Measurements from ENCODE around the gene RPS27A. TPM values are rescaled to one million over a fixed set of nuclear protein-coding genes. Genes with fewer than 3 reads are reported as not detected.

Gene RPS27A
- total RNA-seq, 4 donors from 2014 or later, result 1,126 to 5,133 (median 1,477) TPM

GRCh38 chr2:55282110-55282917 is 49.8 kb downstream of the RPS27A start:
- H3K4me1 ChIP-seq, result no peaks in the 10 kb centered on the region
- H3K27me3 ChIP-seq, result no peaks in the 10 kb centered on the region
- H3K36me3 ChIP-seq, result no peaks in the 10 kb centered on the region
- DNase-seq, result peak; percentile 76 to 84
- TF ChIP-seq CTCF (IDR thresholded peaks at IDR 0.05) (peak in 1 of 4 experiments; percentile 3), POLR2A (IDR thresholded peaks at IDR 0.05) (peak; percentile 58 to 68)
- intact Hi-C loops (cut with DNase I; ENCODE audit: low total_unique reads), result no loop called here
- peak overlapping the region; percentile 63 to 66 for H3K4me3 ChIP-seq
- H3K27ac ChIP-seq, result peak overlapping the region; percentile 92
- no peaks in the 10 kb centered on the region for H3K9me3 ChIP-seq

- Histone ChIP-seq H3K9me3 (no peaks in the 10 kb centered on the region), H3K27me3 (no peaks in the 10 kb centered on the region), H3K4me3 (no peak overlapping the region), H3K27ac (no peak overlapping the region), H3K36me3 (no peaks in the 10 kb centered on the region), H3K4me1 (no peaks in the 10 kb centered on the region)
- DNase-seq, result no peak
- intact Hi-C loops (cut with DNase I; ENCODE audit: low total_unique reads), result no loop called here
- no peak for TF ChIP-seq POLR2A (IDR thresholded peaks at IDR 0.05)
- no peak for TF ChIP-seq CTCF (IDR thresholded peaks at IDR 0.05)
These were observed 50.6 kb downstream of the RPS27A start for GRCh38 chr2:55283083-55283482.

Other genes starting within 250 kb of the RPS27A start
- 100 to 1,000 TPM; 119 to 205 (median 154) TPM for gene RTN4, start 182.2 kb upstream of the RPS27A start, total RNA-seq
- 10 to 100 TPM in 2 of 4 donors, 1 to 10 TPM in 1, under 1 TPM in 1; 0.51 to 52.7 (median 13.2) TPM for gene CLHC1, start 395 bp upstream of the RPS27A start, total RNA-seq
- 10 to 100 TPM in 3 of 4 donors, 1 to 10 TPM in 1; 1.8 to 29.4 (median 12.8) TPM for gene MTIF2, start 36.5 kb downstream of the RPS27A start, total RNA-seq
- 100 to 1,000 TPM in 1 of 4 donors, 10 to 100 TPM in 3; 34.1 to 152 (median 49.9) TPM for gene CCDC88A, start 187.2 kb downstream of the RPS27A start, total RNA-seq